Measurements from ENCODE around the gene GPHB5. TPM values are rescaled to one million over a fixed set of nuclear protein-coding genes. Genes with fewer than 3 reads are reported as not detected.

The GPHB5 gene
- total RNA-seq, 2 experiments from 2014 or later, result not detected

DNA sequence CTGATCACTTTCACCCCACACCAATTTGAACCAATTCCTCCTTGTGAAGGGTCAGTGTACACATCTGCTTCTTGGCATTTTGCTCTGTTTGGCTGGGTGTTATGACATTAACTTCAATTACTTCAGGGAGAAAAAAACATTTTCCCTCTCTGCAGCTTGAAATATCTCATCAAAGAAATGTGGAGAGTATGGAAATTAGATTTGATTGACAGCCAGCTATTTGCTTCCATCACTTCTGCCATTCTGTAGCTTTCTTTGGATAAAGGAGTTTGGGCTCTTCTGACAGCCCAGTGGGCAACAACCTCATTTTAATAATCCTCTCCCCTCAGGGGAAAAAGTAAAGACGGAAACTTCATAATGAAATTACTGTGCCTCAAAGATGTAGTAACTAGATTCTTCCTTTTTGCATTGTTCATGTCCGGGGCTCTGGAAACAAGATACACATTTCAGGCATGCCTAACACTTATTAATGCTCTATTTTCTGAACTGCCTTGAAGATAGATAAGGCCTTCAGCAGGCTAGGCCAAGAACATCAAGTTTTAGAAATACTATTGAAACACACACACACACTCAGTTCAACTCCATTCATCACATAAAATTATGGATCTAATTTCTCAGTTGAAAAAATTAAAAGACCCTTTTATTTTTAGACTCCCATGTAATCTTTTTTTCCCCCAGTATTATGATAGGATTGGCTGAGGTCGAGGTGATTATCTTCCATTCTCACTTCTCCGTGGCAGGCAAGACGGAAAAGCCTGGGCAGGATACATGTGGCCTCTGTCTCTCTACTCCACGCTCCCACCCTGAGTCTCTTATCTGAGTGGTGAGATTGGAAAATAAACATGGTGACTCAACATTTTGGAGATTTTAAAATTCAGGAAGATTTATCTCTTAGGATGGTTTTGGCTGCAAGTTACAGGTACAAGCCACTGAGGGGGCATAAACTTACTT lies 10.3 kb upstream of the GPHB5 start:
- ChIA-PET CTCF (no interaction called here), POLR2A (no interaction called here)
- Mint-ChIP-seq H3K27ac (no peak overlapping the region), H3K27me3 (peaks cover 37% of the 10 kb centered on the region), H3K36me3 (ENCODE audit: low read depth) (no peaks in the 10 kb centered on the region), H3K4me3 (no peak overlapping the region), H3K9me3 (no peaks in the 10 kb centered on the region), H3K4me1 (ENCODE audit: low read depth) (no peaks in the 10 kb centered on the region)
- H3K4me3 ChIP-seq (ENCODE audit: low read length), result no peak overlapping the region
- H3K27ac ChIP-seq (ENCODE audit: low read depth in 1 of 2, low read length in 2 of 2), result no peak overlapping the region
- DNase-seq (no peak), ATAC-seq (ENCODE audit: poor library complexity) (no peak)
- H3K27me3 ChIP-seq (ENCODE audit: control insufficient read depth in 1 of 2, insufficient read depth in 2 of 2, low read length in 2 of 2), result peaks cover 0 to 16% of the 10 kb centered on the region in 2 experiments
- no peaks in the 10 kb centered on the region for H3K36me3 ChIP-seq (ENCODE audit: insufficient read depth, low read length)
- H3K9me3 ChIP-seq (ENCODE audit: control insufficient read depth in 1 of 2, insufficient read depth in 1 of 2, low read length in 2 of 2), result peaks cover 0 to 6% of the 10 kb centered on the region in 2 experiments
- TF ChIP-seq, protein P1, sequence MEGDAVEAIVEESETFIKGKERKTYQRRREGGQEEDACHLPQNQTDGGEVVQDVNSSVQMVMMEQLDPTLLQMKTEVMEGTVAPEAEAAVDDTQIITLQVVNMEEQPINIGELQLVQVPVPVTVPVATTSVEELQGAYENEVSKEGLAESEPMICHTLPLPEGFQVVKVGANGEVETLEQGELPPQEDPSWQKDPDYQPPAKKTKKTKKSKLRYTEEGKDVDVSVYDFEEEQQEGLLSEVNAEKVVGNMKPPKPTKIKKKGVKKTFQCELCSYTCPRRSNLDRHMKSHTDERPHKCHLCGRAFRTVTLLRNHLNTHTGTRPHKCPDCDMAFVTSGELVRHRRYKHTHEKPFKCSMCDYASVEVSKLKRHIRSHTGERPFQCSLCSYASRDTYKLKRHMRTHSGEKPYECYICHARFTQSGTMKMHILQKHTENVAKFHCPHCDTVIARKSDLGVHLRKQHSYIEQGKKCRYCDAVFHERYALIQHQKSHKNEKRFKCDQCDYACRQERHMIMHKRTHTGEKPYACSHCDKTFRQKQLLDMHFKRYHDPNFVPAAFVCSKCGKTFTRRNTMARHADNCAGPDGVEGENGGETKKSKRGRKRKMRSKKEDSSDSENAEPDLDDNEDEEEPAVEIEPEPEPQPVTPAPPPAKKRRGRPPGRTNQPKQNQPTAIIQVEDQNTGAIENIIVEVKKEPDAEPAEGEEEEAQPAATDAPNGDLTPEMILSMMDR (IDR thresholded peaks at IDR 0.05), result no peak
- intact Hi-C loops (cut with DNase I, micrococcal nuclease), result no loop called here
- H3K4me1 ChIP-seq (ENCODE audit: insufficient read depth, low read length), result no peaks in the 10 kb centered on the region

DNA sequence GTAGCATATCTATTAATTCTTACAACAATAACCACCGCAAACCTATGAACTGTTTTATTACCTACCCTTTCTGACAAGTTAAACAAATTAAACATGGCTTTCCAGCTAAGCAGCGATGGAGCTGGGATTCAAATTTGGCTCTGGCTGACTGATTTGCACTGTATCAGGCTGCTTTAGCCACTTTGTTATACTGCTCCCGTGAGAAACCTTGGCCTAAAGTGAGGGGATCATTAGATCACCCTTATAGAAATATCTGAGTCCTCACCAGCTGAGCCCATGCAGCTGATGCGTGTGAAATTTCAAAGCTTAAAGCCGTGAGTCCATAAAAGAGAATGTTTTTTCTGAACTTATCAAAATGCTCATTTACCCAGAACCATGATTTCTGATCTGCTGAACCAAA lies 8.1 kb upstream of the GPHB5 start:
- Mint-ChIP-seq H3K36me3 (ENCODE audit: low read depth) (no peaks in the 10 kb centered on the region), H3K9me3 (no peaks in the 10 kb centered on the region), H3K27ac (no peak overlapping the region), H3K4me3 (no peak overlapping the region), H3K4me1 (ENCODE audit: low read depth) (no peaks in the 10 kb centered on the region), H3K27me3 (peaks cover 37% of the 10 kb centered on the region)
- H3K4me3 ChIP-seq (ENCODE audit: low read length), result no peak overlapping the region
- TF ChIP-seq, protein P1 (IDR thresholded peaks at IDR 0.05), result no peak
- no peak overlapping the region for H3K27ac ChIP-seq (ENCODE audit: low read depth in 1 of 2, low read length in 2 of 2)
- DNase-seq (no peak), ATAC-seq (ENCODE audit: poor library complexity) (no peak)
- CTCF ChIA-PET, result no interaction called here
- H3K27me3 ChIP-seq (ENCODE audit: control insufficient read depth in 1 of 2, insufficient read depth in 2 of 2, low read length in 2 of 2), result peaks cover 0 to 6% of the 10 kb centered on the region in 2 experiments
- H3K4me1 ChIP-seq (ENCODE audit: insufficient read depth, low read length), result no peaks in the 10 kb centered on the region
- H3K9me3 ChIP-seq (ENCODE audit: control insufficient read depth in 1 of 2, insufficient read depth in 1 of 2, low read length in 2 of 2), result no peaks in the 10 kb centered on the region
- POLR2A ChIA-PET, result no interaction called here
- no peaks in the 10 kb centered on the region for H3K36me3 ChIP-seq (ENCODE audit: insufficient read depth, low read length)
- intact Hi-C loops (cut with DNase I, micrococcal nuclease), result no loop called here

DNA sequence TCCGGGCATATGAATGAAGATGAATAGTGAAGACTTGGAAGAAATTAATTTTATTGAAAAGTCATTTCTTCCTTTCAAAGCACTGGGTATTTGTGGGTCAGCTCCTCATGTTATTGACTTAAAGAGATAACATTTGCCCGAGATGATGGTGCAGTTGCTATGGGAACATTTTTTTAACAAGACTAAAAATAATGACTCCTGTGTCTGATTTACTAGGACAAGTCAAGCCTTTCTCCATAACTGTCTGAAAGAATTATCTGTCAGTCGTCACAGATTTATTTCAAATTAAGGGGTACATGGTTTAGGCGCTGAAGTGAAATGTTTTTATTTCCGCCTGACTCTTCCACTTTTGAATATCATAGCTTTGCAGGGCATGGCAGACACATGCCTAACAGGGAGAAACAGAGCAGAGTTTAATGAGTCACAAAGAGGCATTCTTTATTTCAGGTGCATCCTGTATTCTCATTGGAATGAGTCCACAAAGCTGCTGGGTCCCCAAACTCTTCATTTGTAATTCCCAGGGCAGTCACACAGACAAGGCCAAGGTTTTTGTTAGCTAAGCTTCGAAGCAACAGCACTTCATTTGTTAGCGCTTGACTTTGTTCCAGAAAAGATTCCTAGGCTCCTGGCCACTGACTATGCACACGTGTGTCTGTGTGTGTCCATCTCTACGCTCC lies 4.3 kb upstream of the GPHB5 start:
- H3K27me3 Mint-ChIP-seq, result peaks cover 46% of the 10 kb centered on the region
- H3K36me3 Mint-ChIP-seq (ENCODE audit: low read depth), result no peaks in the 10 kb centered on the region
- H3K9me3 Mint-ChIP-seq, result no peaks in the 10 kb centered on the region
- no peaks in the 10 kb centered on the region for H3K4me1 ChIP-seq (ENCODE audit: insufficient read depth, low read length)
- intact Hi-C loops (cut with DNase I, micrococcal nuclease), result no loop called here
- no peaks in the 10 kb centered on the region for H3K4me1 Mint-ChIP-seq (ENCODE audit: low read depth)
- ATAC-seq (ENCODE audit: poor library complexity), result no peak
- CTCF ChIA-PET, result no interaction called here
- POLR2A ChIA-PET, result no interaction called here
- no peaks in the 10 kb centered on the region for H3K9me3 ChIP-seq (ENCODE audit: control insufficient read depth in 1 of 2, insufficient read depth in 1 of 2, low read length in 2 of 2)
- no peak overlapping the region for H3K27ac Mint-ChIP-seq
- no peak overlapping the region for H3K27ac ChIP-seq (ENCODE audit: low read depth in 1 of 2, low read length in 2 of 2)
- TF ChIP-seq, protein P1 (IDR thresholded peaks at IDR 0.05), result no peak
- no peaks in the 10 kb centered on the region for H3K27me3 ChIP-seq (ENCODE audit: control insufficient read depth in 1 of 2, insufficient read depth in 2 of 2, low read length in 2 of 2)
- H3K4me3 Mint-ChIP-seq, result no peak overlapping the region
- DNase-seq, result no peak
- H3K36me3 ChIP-seq (ENCODE audit: insufficient read depth, low read length), result no peaks in the 10 kb centered on the region
- H3K4me3 ChIP-seq (ENCODE audit: low read length), result no peak overlapping the region
